ENCODE data around the gene PDE11A.

GRCh38 chr2:177668617-177669016 is 404.0 kb downstream of the PDE11A start:
- TF ChIP-seq POLR2A (IDR thresholded peaks at IDR 0.05): no peak
- TF ChIP-seq CTCF (IDR thresholded peaks at IDR 0.05): no peak

All from esophagus squamous epithelium (tissue), 4 donors.